MM.1S (cell line): ENCODE results near the gene TMA16.
"Not testable (repeated sequence)": the region's sequence is repeated elsewhere in the genome, so short reads cannot be mapped to it uniquely, and the experiment has no call there.

Experiments used
- DNase-seq: peaks from one replicate; pipeline ENCODE4 v3.0.0-alpha.2; 2015
- H2AFZ ChIP-seq: fragments of 300-600 bp; sonication (generic); 2 replicates; pipeline ENCODE4 v1.6.0; 2016; ENCODE audit warnings: antibody characterized with exemption, low read length
- H3F3A ChIP-seq: fragments of 300-600 bp; sonication (generic); 2 replicates; pipeline ENCODE4 v1.6.1; 2016; ENCODE audit warnings: mild to moderate bottlenecking, antibody characterized with exemption, low read length, moderate library complexity, mixed read lengths; ENCODE audit not compliant: insufficient read depth
- H3K27ac ChIP-seq: fragments of 300-600 bp; sonication (generic); 2 replicates; pipeline ENCODE4 v1.5.1; 2016; ENCODE audit warnings: mild to moderate bottlenecking, low read length
- H3K27me3 ChIP-seq: fragments of 300-600 bp; sonication (generic); replicated peaks from 2 replicates; pipeline ENCODE4 v1.6.0; 2016; ENCODE audit warnings: low read length; ENCODE audit not compliant: insufficient read depth
- H3K36me3 ChIP-seq: fragments of 300-600 bp; sonication (generic); replicated peaks from 2 replicates; pipeline ENCODE4 v1.6.1; 2016; ENCODE audit warnings: mild to moderate bottlenecking, low read length, mixed read lengths; ENCODE audit not compliant: insufficient read depth
- H3K4me1 ChIP-seq: fragments of 300-600 bp; sonication (generic); 2 replicates; pipeline ENCODE4 v1.6.1; 2016; ENCODE audit warnings: low read length, mixed read lengths
- H3K4me2 ChIP-seq: fragments of 300-600 bp; sonication (generic); 2 replicates; pipeline ENCODE4 v1.6.0; 2016; ENCODE audit warnings: low read depth, low read length
- H3K4me3 ChIP-seq: fragments of 300-600 bp; sonication (generic); 2 replicates; pipeline ENCODE4 v1.5.1; 2016; ENCODE audit warnings: low read length, mixed read lengths
- H3K79me2 ChIP-seq: fragments of 300-600 bp; sonication (generic); 2 replicates; pipeline ENCODE4 v1.6.1; 2016; ENCODE audit warnings: mixed run types, low read length, mixed read lengths
- H3K9ac ChIP-seq: fragments of 300-600 bp; sonication (generic); 2 replicates; pipeline ENCODE4 v1.6.1; 2016; ENCODE audit warnings: low read length, mixed read lengths
- H3K9me2 ChIP-seq: fragments of 300-600 bp; sonication (generic); replicated peaks from 2 replicates; pipeline ENCODE4 v1.6.1; 2016; ENCODE audit warnings: mild to moderate bottlenecking, low read length, mixed read lengths; ENCODE audit not compliant: insufficient read depth
- H3K9me3 ChIP-seq: fragments of 300-600 bp; sonication (generic); replicated peaks from 2 replicates; pipeline ENCODE4 v1.6.1; 2016; ENCODE audit warnings: mild to moderate bottlenecking, low read length, mixed read lengths; ENCODE audit not compliant: insufficient read depth
- H4K20me1 ChIP-seq: fragments of 300-600 bp; sonication (generic); 2 replicates; pipeline ENCODE4 v1.6.1; 2016; ENCODE audit warnings: mild to moderate bottlenecking, low read length, moderate library complexity, mixed read lengths; ENCODE audit not compliant: insufficient read depth
- CTCF ChIP-seq: fragments of 300-600 bp; sonication (generic); IDR thresholded peaks from 2 replicates; pipeline ENCODE4 v1.5.1; 2016; ENCODE audit warnings: antibody characterized with exemption, low read length, mixed read lengths
- EZH2 ChIP-seq: fragments of 300-600 bp; sonication (generic); optimal IDR thresholded peaks from 2 replicates; pipeline ENCODE3; 2017; ENCODE audit warnings: low read depth, mild to moderate bottlenecking, antibody characterized with exemption, low read length, mixed read lengths
- EZH2phosphoT487 ChIP-seq: fragments of 300-600 bp; sonication (generic); IDR thresholded peaks from 2 replicates; pipeline ENCODE4 v1.6.1; 2018; ENCODE audit warnings: antibody characterized with exemption, low read length

TMA16 gene

GRCh38 chr4:163494360-163495241 is at the start of gene TMA16:
TSS of gene TMA16 (plus strand) at chr4:163494690. CDS start at chr4:163494802, 112 bp downstream.
- Histone ChIP-seq H3K79me2 (peaks cover 47% of the 10 kb centered on the region), H3K27ac (peak within 1 kb of the TSS; percentile 92)

GRCh38 chr4:163447023-163447422 is 47.5 kb upstream of the TMA16 start:
- not testable (repeated sequence) for H3K27ac ChIP-seq, H3K9me2 ChIP-seq, H3K79me2 ChIP-seq, DNase-seq, H2AFZ ChIP-seq, H4K20me1 ChIP-seq, H3K27me3 ChIP-seq, H3K4me2 ChIP-seq, H3F3A ChIP-seq, H3K9me3 ChIP-seq, H3K4me1 ChIP-seq, H3K36me3 ChIP-seq, H3K9ac ChIP-seq, H3K4me3 ChIP-seq

More at GRCh38 chr4:163494360-163495241, at the start of gene TMA16:
- Histone ChIP-seq H3K4me1 (0 out of 2 replicates have a peak, but pooled peaks cover 11% of the 10 kb centered on the region), H4K20me1 (no peaks in the 10 kb centered on the region), H3F3A (peaks cover 23% of the 10 kb centered on the region), H3K9me2 (no peaks in the 10 kb centered on the region), H3K4me2 (peak within 1 kb of the TSS; percentile 82), H3K27me3 (no peaks in the 10 kb centered on the region), H3K36me3 (no peaks in the 10 kb centered on the region), H3K9me3 (no peaks in the 10 kb centered on the region), H2AFZ (peak within 1 kb of the TSS; percentile 75), H3K9ac (peak within 1 kb of the TSS; percentile 95), H3K4me3 (peak within 1 kb of the TSS; percentile 80)
- peak; percentile 94 for DNase-seq
- no peak for TF ChIP-seq EZH2phosphoT487
- TF ChIP-seq CTCF, result no peak
- no peak for TF ChIP-seq EZH2

DNA sequence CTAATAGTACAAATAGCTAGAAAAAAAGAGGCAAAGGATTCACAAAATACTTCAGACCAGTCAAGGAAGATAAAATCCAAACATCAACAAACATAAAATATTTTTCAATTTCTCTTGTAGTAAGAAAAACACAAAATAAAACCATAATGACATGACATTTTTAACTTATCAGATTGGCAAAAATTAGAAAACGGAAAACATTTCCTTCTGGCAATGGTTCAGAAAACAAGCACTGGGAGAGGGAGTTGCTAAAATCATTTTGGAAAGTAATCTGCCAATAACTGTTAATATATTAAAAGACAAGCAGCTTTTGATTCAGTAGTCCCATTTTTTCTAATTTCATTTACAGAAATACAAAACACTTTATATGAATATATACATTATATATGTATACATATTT is 47.0 kb upstream of the TMA16 start:
- no peaks in the 10 kb centered on the region for H3K9me3 ChIP-seq

More for the DNA sequence above, 47.0 kb upstream of the TMA16 start:
- Histone ChIP-seq H3K79me2 (no peaks in the 10 kb centered on the region), H3K27ac (no peak overlapping the region), H4K20me1 (no peaks in the 10 kb centered on the region), H3K36me3 (no peaks in the 10 kb centered on the region), H2AFZ (no peak overlapping the region), H3K4me2 (no peak overlapping the region), H3K9me2 (no peaks in the 10 kb centered on the region), H3K4me3 (no peak overlapping the region), H3K27me3 (no peaks in the 10 kb centered on the region), H3K4me1 (no peaks in the 10 kb centered on the region), H3K9ac (no peak overlapping the region), H3F3A (no peaks in the 10 kb centered on the region)
- TF ChIP-seq CTCF (no peak), EZH2phosphoT487 (no peak), EZH2 (no peak)
- no peak for DNase-seq
